ENCODE measurements around the gene CCN6.

The CCN6 gene

DNA sequence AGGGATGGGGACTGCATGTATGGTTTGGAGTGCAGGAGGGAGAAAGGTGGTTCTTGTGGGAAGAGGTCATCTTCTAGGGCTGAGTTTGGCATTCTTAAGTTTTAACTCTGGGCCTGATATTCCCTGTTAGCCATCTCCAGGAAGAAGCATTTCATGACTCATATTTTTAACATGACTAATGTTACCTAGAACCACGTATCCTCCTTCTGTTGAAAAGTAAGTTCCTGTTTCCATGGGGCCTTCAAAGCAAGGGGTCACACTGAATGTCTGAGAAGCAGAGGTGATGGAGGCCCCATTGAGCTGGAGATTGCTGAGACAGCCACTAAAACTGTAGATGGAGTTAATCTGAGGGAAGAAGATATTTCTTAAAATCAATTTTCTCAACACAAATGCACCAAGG, 63.6 kb downstream of the CCN6 start:
- no peak for DNase-seq (ENCODE audit: low read depth)

DNA sequence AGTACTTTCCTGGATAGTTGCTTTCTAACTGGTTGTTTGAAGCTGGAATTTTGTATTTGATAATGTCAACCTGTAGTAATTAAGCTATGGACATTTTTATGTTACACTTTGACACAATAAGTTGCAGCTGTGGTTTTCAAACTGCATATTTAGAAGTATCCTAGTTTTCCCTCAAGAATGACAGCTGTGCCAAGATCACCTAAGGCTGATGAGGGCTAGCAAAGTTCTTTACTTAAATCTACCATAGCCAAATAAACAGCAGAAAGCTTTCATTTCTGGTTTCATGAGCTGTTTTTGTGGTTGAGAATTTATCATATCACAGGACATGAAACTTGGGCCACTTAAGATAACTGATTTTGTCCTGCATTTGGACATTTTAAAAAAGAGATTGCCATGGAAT, 64.1 kb downstream of the CCN6 start:
- DNase-seq (ENCODE audit: low read depth) = no peak

Data from stimulated activated CD8-positive, alpha-beta memory T cell treated with anti-CD3 and anti-CD28 coated beads, Interleukin-12 subunit alpha, Interleukin-12 subunit beta, amount 100 ng/mL, for 1 hour (primary cell).